CD4-positive, alpha-beta memory T cell (primary cell): ENCODE measurements around the gene SIGLECL1. TPM values are rescaled to one million over a fixed set of nuclear protein-coding genes. Genes with fewer than 3 reads are reported as not detected.
A peak's percentile ranks its signal among the peaks of the same experiment; 100 is the strongest.
"Not testable (repeated sequence)": the region's sequence is repeated elsewhere in the genome, so short reads cannot be mapped to it uniquely, and the experiment has no call there.

ENCODE experiments used
- CTCF ChIA-PET: fragments of 350-600 bp; sonication (Branson Sonifier 250); formaldehyde crosslinking; loops from one replicate; lab custom pipeline; 2021; ENCODE audit warnings: inconsistent platforms; ENCODE audit not compliant: partially characterized antibody; lab: Charles Lee
- POLR2A ChIA-PET: fragments of 350-600 bp; sonication (Branson Sonifier 250); formaldehyde crosslinking; loops from one replicate; lab custom pipeline; 2021; ENCODE audit not compliant: partially characterized antibody; lab: Charles Lee
- DNase-seq, 5 donors: peaks; one replicate each; pipeline versions ENCODE4 v3.0.0 to v3.0.0-alpha.2; 2020 to 2022; ENCODE audit warnings: mixed read lengths in 1 of 5
- H3K27ac ChIP-seq: one replicate; pipeline ENCODE4 v1.7.0; 2013; ENCODE audit warnings: low read depth, low read length
- H3K27me3 ChIP-seq: 2 replicates; pipeline ENCODE4 v1.7.0; 2013; ENCODE audit warnings: mild to moderate bottlenecking, low read length, moderate library complexity; ENCODE audit not compliant: insufficient read depth
- H3K36me3 ChIP-seq: 2 replicates; pipeline ENCODE4 v1.7.0; 2013; ENCODE audit warnings: mild to moderate bottlenecking, low read length, moderate library complexity; ENCODE audit not compliant: insufficient read depth
- H3K4me1 ChIP-seq: 2 replicates; pipeline ENCODE4 v1.7.0; 2013; ENCODE audit warnings: mild to moderate bottlenecking, low read length, moderate library complexity; ENCODE audit not compliant: insufficient read depth
- H3K4me3 ChIP-seq, 2 donors: one replicate each; pipeline ENCODE4 v1.7.0; 2013; ENCODE audit warnings: low read length in 2 of 2, mild to moderate bottlenecking in 1 of 2
- H3K9me3 ChIP-seq, 2 donors: one replicate each; pipeline ENCODE4 v1.7.0; 2013; ENCODE audit warnings: low read length in 2 of 2, control low read depth in 1 of 2; ENCODE audit not compliant: control insufficient read depth in 1 of 2
- H3K27ac Mint-ChIP-seq, 7 donors: one replicate each; pipeline ENCODE4 v1.8.0; 2020 to 2021; ENCODE audit warnings: mixed read lengths in 7 of 7, mild to moderate bottlenecking in 6 of 7, inconsistent platforms in 3 of 7, moderate library complexity in 3 of 7
- H3K27me3 Mint-ChIP-seq, 2 donors: one replicate each; pipeline ENCODE4 v1.8.0; 2020 to 2021; ENCODE audit warnings: mixed read lengths in 2 of 2
- H3K36me3 Mint-ChIP-seq, 2 donors: one replicate each; pipeline ENCODE4 v1.8.0; 2020 to 2021; ENCODE audit warnings: mixed read lengths in 2 of 2, inconsistent platforms in 1 of 2, mild to moderate bottlenecking in 1 of 2
- H3K4me1 Mint-ChIP-seq, 4 donors: one replicate each; pipeline ENCODE4 v1.8.0; 2020 to 2021; ENCODE audit warnings: mixed read lengths in 4 of 4, mild to moderate bottlenecking in 1 of 4
- H3K4me3 Mint-ChIP-seq, 8 donors: one replicate each; pipeline ENCODE4 v1.8.0; 2020 to 2021; ENCODE audit warnings: mixed read lengths in 8 of 8, mild to moderate bottlenecking in 7 of 8, moderate library complexity in 6 of 8, inconsistent platforms in 3 of 8
- H3K9me3 Mint-ChIP-seq, 8 donors: one replicate each; pipeline ENCODE4 v1.8.0; 2020 to 2021; ENCODE audit warnings: mixed read lengths in 8 of 8, mild to moderate bottlenecking in 5 of 8, inconsistent platforms in 3 of 8, moderate library complexity in 1 of 8
- intact Hi-C: fragments of 100-400 bp; cut with micrococcal nuclease; formaldehyde crosslinking; loops from one replicate; pipeline ENCODE4 v1.15.1; 2023
- polyA plus RNA-seq, 2 donors: library from polyadenylated mRNA; unstranded; fragments of 300-500 nt; fragmentation: Illumina TruSeq; gene quantifications; one replicate each; pipeline ENCODE4 v1.2.3, GENCODE V29; 2021
- total RNA-seq, 2 experiments: library from RNA; stranded (reverse); gene quantifications; one replicate each; pipeline ENCODE4 v1.2.3, GENCODE V29; 2021

The SIGLECL1 gene
- not detected for total RNA-seq
- not detected for polyA plus RNA-seq

GRCh38 chr19:51250786-51251467 lies at the start of gene SIGLECL1:
Gene SIGLECL1, plus strand, starts transcription at chr19:51251080. Its CDS starts 12,993 bp downstream, at chr19:51264073.
- H3K27ac ChIP-seq: no peak within 1 kb of the TSS
- peaks cover 0 to 6% (median 0%) of the 10 kb centered on the region in 4 donors for H3K4me1 Mint-ChIP-seq
- H3K27ac Mint-ChIP-seq: peak within 1 kb of the TSS in 2 of 7 donors; percentile 19 to 39

GRCh38 chr19:51201712-51202111 lies 49.2 kb upstream of the SIGLECL1 start:
- POLR2A ChIA-PET: no interaction called here
- H3K27ac ChIP-seq: no peak overlapping the region
- CTCF ChIA-PET: no interaction called here

More at GRCh38 chr19:51250786-51251467, at the start of gene SIGLECL1:
- H3K36me3 ChIP-seq: no peaks in the 10 kb centered on the region
- H3K9me3 ChIP-seq: no peaks in the 10 kb centered on the region
- Mint-ChIP-seq H3K9me3 (no peaks in the 10 kb centered on the region), H3K36me3 (no peaks in the 10 kb centered on the region), H3K27me3 (peaks cover 0 to 18% of the 10 kb centered on the region in 2 donors), H3K4me3 (no peak within 1 kb of the TSS)
- CTCF ChIA-PET: no interaction called here
- no peaks in the 10 kb centered on the region for H3K4me1 ChIP-seq
- no peaks in the 10 kb centered on the region for H3K27me3 ChIP-seq
- POLR2A ChIA-PET: no interaction called here
- intact Hi-C loops: no loop called here
- DNase-seq: no peak
- H3K4me3 ChIP-seq: no peak within 1 kb of the TSS

GRCh38 chr19:51203916-51204315 lies 47.0 kb upstream of the SIGLECL1 start:
- Mint-ChIP-seq H3K27me3 (peaks cover 16 to 19% of the 10 kb centered on the region in 2 donors), H3K4me3 (no peak overlapping the region), H3K4me1 (no peaks in the 10 kb centered on the region), H3K36me3 (no peaks in the 10 kb centered on the region), H3K9me3 (no peaks in the 10 kb centered on the region), H3K27ac (no peak overlapping the region)
- no peak for DNase-seq
- ChIA-PET POLR2A (no interaction called here), CTCF (no interaction called here)
- intact Hi-C loops: no loop called here
- no peak overlapping the region for H3K4me3 ChIP-seq
- H3K36me3 ChIP-seq: no peaks in the 10 kb centered on the region
- no peaks in the 10 kb centered on the region for H3K9me3 ChIP-seq
- no peaks in the 10 kb centered on the region for H3K4me1 ChIP-seq
- H3K27me3 ChIP-seq: no peaks in the 10 kb centered on the region
- H3K27ac ChIP-seq: no peak overlapping the region

More at GRCh38 chr19:51201712-51202111, 49.2 kb upstream of the SIGLECL1 start:
- no peaks in the 10 kb centered on the region for H3K36me3 Mint-ChIP-seq
- H3K36me3 ChIP-seq: no peaks in the 10 kb centered on the region
- no peak overlapping the region for H3K4me3 ChIP-seq
- no peaks in the 10 kb centered on the region for H3K9me3 ChIP-seq
- intact Hi-C loops: no loop called here
- no peaks in the 10 kb centered on the region for H3K27me3 ChIP-seq
- H3K4me1 Mint-ChIP-seq: no peaks in the 10 kb centered on the region
- H3K27ac Mint-ChIP-seq: no peak overlapping the region
- no peaks in the 10 kb centered on the region for H3K4me1 ChIP-seq
- H3K9me3 Mint-ChIP-seq: no peaks in the 10 kb centered on the region
- no peak overlapping the region for H3K4me3 Mint-ChIP-seq
- peaks cover 9 to 12% of the 10 kb centered on the region in 2 donors for H3K27me3 Mint-ChIP-seq
- no peak for DNase-seq

- Mint-ChIP-seq H3K27ac (no peak overlapping the region), H3K27me3 (peaks cover 16 to 22% of the 10 kb centered on the region in 2 donors), H3K4me1 (no peaks in the 10 kb centered on the region), H3K9me3 (no peaks in the 10 kb centered on the region), H3K36me3 (no peaks in the 10 kb centered on the region), H3K4me3 (no peak overlapping the region)
- no peak for DNase-seq
- intact Hi-C loops: no loop called here
- no peaks in the 10 kb centered on the region for H3K36me3 ChIP-seq
- H3K4me3 ChIP-seq: no peak overlapping the region
- no peak overlapping the region for H3K27ac ChIP-seq
- ChIA-PET CTCF (no interaction called here), POLR2A (no interaction called here)
- H3K4me1 ChIP-seq: no peaks in the 10 kb centered on the region
- H3K9me3 ChIP-seq: no peaks in the 10 kb centered on the region
- H3K27me3 ChIP-seq: no peaks in the 10 kb centered on the region
Measured at GRCh38 chr19:51204321-51204720, 46.6 kb upstream of the SIGLECL1 start.

GRCh38 chr19:51207747-51208146 lies 43.1 kb upstream of the SIGLECL1 start:
- Histone ChIP-seq H3K36me3 (no peaks in the 10 kb centered on the region), H3K9me3 (no peaks in the 10 kb centered on the region), H3K4me3 (no peak overlapping the region), H3K27me3 (no peaks in the 10 kb centered on the region), H3K27ac (no peak overlapping the region), H3K4me1 (no peaks in the 10 kb centered on the region)
- CTCF ChIA-PET: no interaction called here
- H3K36me3 Mint-ChIP-seq: no peaks in the 10 kb centered on the region
- POLR2A ChIA-PET: no interaction called here
- peaks cover 0 to 2% (median 0%) of the 10 kb centered on the region in 4 donors for H3K4me1 Mint-ChIP-seq
- H3K9me3 Mint-ChIP-seq: no peaks in the 10 kb centered on the region
- no peak overlapping the region for H3K27ac Mint-ChIP-seq
- peaks cover 13 to 17% of the 10 kb centered on the region in 2 donors for H3K27me3 Mint-ChIP-seq
- H3K4me3 Mint-ChIP-seq: no peak overlapping the region
- no peak for DNase-seq
- intact Hi-C loops: no loop called here

GRCh38 chr19:51210191-51210784 lies 40.6 kb upstream of the SIGLECL1 start:
- Histone ChIP-seq H3K36me3 (no peaks in the 10 kb centered on the region), H3K27ac (no peak overlapping the region), H3K27me3 (no peaks in the 10 kb centered on the region), H3K4me1 (no peaks in the 10 kb centered on the region), H3K9me3 (no peaks in the 10 kb centered on the region), H3K4me3 (no peak overlapping the region)
- Mint-ChIP-seq H3K4me1 (peaks cover 0 to 2% (median 0%) of the 10 kb centered on the region in 4 donors), H3K36me3 (no peaks in the 10 kb centered on the region), H3K27me3 (peaks cover 13 to 15% of the 10 kb centered on the region in 2 donors), H3K4me3 (no peak overlapping the region), H3K27ac (no peak overlapping the region), H3K9me3 (no peaks in the 10 kb centered on the region)
- no peak for DNase-seq
- ChIA-PET POLR2A (no interaction called here), CTCF (interaction anchor here (0.6 kb wide), 1 partner anchor 55 kb away, joined by 3 read pairs; no protein-coding TSS in a partner anchor)
- intact Hi-C loops: no loop called here

- H3K9me3 Mint-ChIP-seq, H3K4me3 Mint-ChIP-seq, intact Hi-C loops, H3K4me3 ChIP-seq, H3K4me1 ChIP-seq, POLR2A ChIA-PET, H3K36me3 ChIP-seq, H3K27me3 ChIP-seq, H3K36me3 Mint-ChIP-seq, H3K27ac ChIP-seq, DNase-seq, H3K27ac Mint-ChIP-seq, CTCF ChIA-PET, H3K9me3 ChIP-seq, H3K4me1 Mint-ChIP-seq: not testable (repeated sequence)
- H3K27me3 Mint-ChIP-seq: peaks cover 13 to 15% of the 10 kb centered on the region in 2 donors
Measured at GRCh38 chr19:51210874-51211361, 40.0 kb upstream of the SIGLECL1 start.
